K562 (cell line): Measurements from ENCODE around the gene DEFB124. TPM values are rescaled to one million over a fixed set of nuclear protein-coding genes. Genes with fewer than 3 reads are reported as not detected.

Experiments
- ATAC-seq: fragments of 200-7000 bp; cut with Tn5 transposase; 3 replicates; pipeline ENCODE4 v1.9.1; 2020; ENCODE audit warnings: moderate library complexity
- BruUV-seq: library from RNA; stranded (reverse); fragments of 400-500 nt; replicated peaks from 2 replicates; lab custom pipeline; 2021; lab: Mats Ljungman, UMichigan
- CTCF ChIA-PET: fragments of 300-600 bp; formaldehyde crosslinking; extraction: SDS; loops from one replicate; lab custom pipeline; 2021; ENCODE audit warnings: low intra/inter-chr PET ratio; lab: Yijun Ruan, JAX
- POLR2A ChIA-PET: fragments of 300-600, 350-650 bp; sonication (Branson Sonifier 250); formaldehyde crosslinking; extraction: SDS; loops from one replicate; lab custom pipeline; 2021; ENCODE audit warnings: antibody characterized with exemption, inconsistent platforms; lab: Yijun Ruan, JAX
- DNase-seq, 4 experiments: peaks; one replicate each; pipeline versions ENCODE4 v3.0.0 to v3.0.0-alpha.2; 2011 to 2018; ENCODE audit warnings: low spot score in 3 of 4, mixed read lengths in 3 of 4; ENCODE audit errors: extremely low read depth in 1 of 4
- FAIRE-seq: peaks from 2 replicates; lab custom pipeline; 2011; peaks lifted over from hg19 to GRCh38; lab: Jason Lieb, UNC
- H2AFZ ChIP-seq: 2 replicates; pipeline ENCODE4 v1.6.0; 2011; ENCODE audit warnings: low read depth, low read length, control low read depth, inconsistent platforms
- H3K27ac ChIP-seq: fragments of 200-600 bp; 3 replicates; pipeline ENCODE4 v1.8.0; 2011; ENCODE audit warnings: low read depth, mild to moderate bottlenecking, control low read depth, inconsistent platforms, low read length, moderate library complexity, mixed read lengths; ENCODE audit errors: extremely low read depth
- H3K27me3 ChIP-seq, 2 experiments: fragments of 300-600 bp in 1 of 2; 2 replicates in 1 of 2; 3 replicates in 1 of 2; pipeline versions ENCODE4 v1.6.0 to v1.8.0; 2011; ENCODE audit warnings: inconsistent platforms in 2 of 2, low read length in 2 of 2, mild to moderate bottlenecking in 1 of 2, mixed read lengths in 1 of 2, moderate library complexity in 1 of 2; ENCODE audit not compliant: control insufficient read depth in 2 of 2, insufficient read depth in 2 of 2
- H3K36me3 ChIP-seq: fragments of 300-600 bp; 3 replicates; pipeline ENCODE4 v1.8.0; 2011; ENCODE audit warnings: mild to moderate bottlenecking, low read length, inconsistent platforms; ENCODE audit not compliant: control insufficient read depth, insufficient read depth
- H3K4me1 ChIP-seq, 2 experiments: fragments of 200-600 bp in 1 of 2; replicated peaks in 1 of 2; 2 replicates in 1 of 2; 3 replicates in 1 of 2; pipeline versions ENCODE4 v1.5.1 to v1.8.0; 2011; ENCODE audit warnings: inconsistent platforms in 2 of 2, low read length in 2 of 2, mild to moderate bottlenecking in 1 of 2, mixed read lengths in 1 of 2, moderate library complexity in 1 of 2; ENCODE audit not compliant: control insufficient read depth in 2 of 2, insufficient read depth in 2 of 2
- H3K4me2 ChIP-seq: 2 replicates; pipeline ENCODE4 v1.6.1; 2011; ENCODE audit warnings: low read length, control low read depth, inconsistent platforms, mixed read lengths; ENCODE audit not compliant: insufficient read depth
- H3K4me3 ChIP-seq: fragments of 200-600 bp; sonication (generic), shearing (Covaris generic); 2 replicates; pipeline ENCODE4 v1.5.1; 2016; ENCODE audit warnings: control low read depth, inconsistent platforms
- H3K79me2 ChIP-seq: fragments of 200-600 bp; 3 replicates; pipeline ENCODE4 v1.8.0; 2011; ENCODE audit warnings: low read length, inconsistent platforms; ENCODE audit not compliant: control insufficient read depth, insufficient read depth
- H3K9ac ChIP-seq, 2 experiments: 2 replicates each; pipeline versions ENCODE4 v1.6.0 to v1.6.1; 2011; ENCODE audit warnings: low read depth in 2 of 2, low read length in 2 of 2, control low read depth in 1 of 2, inconsistent platforms in 1 of 2, mild to moderate bottlenecking in 1 of 2, mixed read lengths in 1 of 2; ENCODE audit not compliant: insufficient read depth in 1 of 2
- H3K9me1 ChIP-seq: one replicate; pipeline ENCODE4 v1.6.0; 2011; ENCODE audit warnings: inconsistent platforms, mild to moderate bottlenecking, low read length, moderate library complexity; ENCODE audit not compliant: control insufficient read depth, insufficient read depth
- H3K9me3 ChIP-seq: replicated peaks from 2 replicates; pipeline ENCODE4 v1.5.1; 2011; ENCODE audit warnings: low read depth, low read length, inconsistent platforms; ENCODE audit not compliant: control insufficient read depth, insufficient read depth
- H4K20me1 ChIP-seq: replicated peaks from 2 replicates; pipeline ENCODE4 v1.6.1; 2011; ENCODE audit warnings: low read length, inconsistent platforms, mixed read lengths; ENCODE audit not compliant: control insufficient read depth, insufficient read depth
- ILF3 ChIP-seq: fragments of 450-650 bp; IDR thresholded peaks from 2 replicates; pipeline ENCODE4 v1.6.1; 2018; ENCODE audit warnings: antibody characterized with exemption, mild to moderate bottlenecking, moderate library complexity, borderline replicate concordance
- KLF13 ChIP-seq: fragments of 450-650 bp; IDR thresholded peaks from 2 replicates; pipeline ENCODE4 v1.6.1; 2016; ENCODE audit warnings: missing genetic modification characterization, low read depth, mild to moderate bottlenecking, missing compliant biosample characterization, moderate library complexity, borderline replicate concordance
- NONO ChIP-seq, 2 experiments: fragments of 200-400 bp in 1 of 2; fragments of 450-650 bp in 1 of 2; formaldehyde crosslinking in 1 of 2; IDR thresholded peaks; 2 replicates each; pipeline ENCODE4 v1.6.1; 2017; ENCODE audit warnings: low read depth in 2 of 2, mild to moderate bottlenecking in 2 of 2, moderate library complexity in 2 of 2, low read length in 1 of 2
- NR3C1 ChIP-seq: sonication (generic); formaldehyde crosslinking; IDR thresholded peaks from 2 replicates; pipeline ENCODE4 v1.8.1; 2022; ENCODE audit warnings: missing genetic modification reagents
- RBM22 ChIP-seq: fragments of 200-400 bp; formaldehyde crosslinking; IDR thresholded peaks from 2 replicates; pipeline ENCODE4 v1.6.1; 2018; ENCODE audit warnings: low read length, low read depth; ENCODE audit not compliant: poor library complexity, severe bottlenecking
- TCF3 ChIP-seq: sonication (generic); formaldehyde crosslinking; IDR thresholded peaks from 2 replicates; pipeline ENCODE4 v1.4.0; 2020; ENCODE audit warnings: mild to moderate bottlenecking, missing genetic modification reagents
- ZNF134 ChIP-seq: fragments of 250-450 bp; sonication (Bioruptor Pico); conservative IDR thresholded peaks from 2 replicates; pipeline ENCODE4 v1.4.0; 2020
- ZNF316 ChIP-seq: fragments of 450-650 bp; IDR thresholded peaks from 2 replicates; pipeline ENCODE4 v1.6.1; 2016
- ZNF41 ChIP-seq: fragments of 250-450 bp; sonication (Bioruptor Pico); conservative IDR thresholded peaks from 2 replicates; pipeline ENCODE4 v1.4.0; 2020; ENCODE audit warnings: mild to moderate bottlenecking
- ZNF551 ChIP-seq: fragments of 250-450 bp; sonication (Bioruptor Pico); IDR thresholded peaks from 2 replicates; pipeline ENCODE4 v1.5.0; 2021; ENCODE audit warnings: mild to moderate bottlenecking, moderate library complexity
- ZNF76 ChIP-seq: fragments of 250-450 bp; sonication (Bioruptor Pico); IDR thresholded peaks from 2 replicates; pipeline ENCODE4 v1.4.0; 2020; ENCODE audit warnings: mild to moderate bottlenecking, moderate library complexity, borderline replicate concordance
- in situ Hi-C: fragments of 300-500 bp; cut with MboI; formaldehyde crosslinking; loops from 4 replicates; pipeline ENCODE4 v1.15.0; 2018; ENCODE audit warnings: inconsistent platforms, mixed read lengths
- intact Hi-C: fragments of 100-400 bp; cut with micrococcal nuclease; formaldehyde crosslinking; loops from 2 replicates; pipeline ENCODE4 v1.14.2; 2022
- polyA plus RNA-seq, 8 experiments: library from polyadenylated mRNA; depleted of rRNA in 4 of 8; stranded (reverse) in 5 of 8; unstranded in 3 of 8; fragments of >200 nt; fragmentation: Nextera tagmentation in 2 of 8; fragmentation: Illumina TruSeq in 1 of 8; extraction: Ambion mirVana in 2 of 8; extraction: Trizol in 1 of 8; gene quantifications; 2 replicates each; pipeline versions ENCODE4 v1.2.1 to v1.2.3, GENCODE V29; 2011 to 2014; ENCODE audit warnings: inconsistent platforms in 1 of 8, missing spikeins in 1 of 8
- total RNA-seq, 7 experiments: library from RNA; depleted of rRNA in 6 of 7; stranded (reverse); fragments of >200 nt in 6 of 7; fragmentation: Illumina TruSeq in 2 of 7; extraction: Trizol in 2 of 7; gene quantifications; 2 replicates each; pipeline versions ENCODE4 v1.2.1 to v1.2.3, GENCODE V29; 2011 to 2021; ENCODE audit warnings: low replicate concordance in 1 of 7
- TF ChIP-seq, protein P1 (sequence below): fragments of 250-450 bp; sonication (Bioruptor Pico); IDR thresholded peaks from 2 replicates; pipeline ENCODE4 v1.8.0; 2021; ENCODE audit warnings: mild to moderate bottlenecking, moderate library complexity
- TF ChIP-seq, protein P2 (sequence below), 3 experiments: fragments of 200-800 bp in 1 of 3; sonication (Bioruptor generic) in 1 of 3; sonication (generic) in 1 of 3; formaldehyde crosslinking in 1 of 3; IDR thresholded peaks; 2 replicates each; pipeline versions ENCODE4 v1.6.1 to v1.8.0; 2016 to 2022; ENCODE audit warnings: mild to moderate bottlenecking in 2 of 3, missing compliant biosample characterization in 2 of 3, missing genetic modification characterization in 2 of 3, missing genetic modification reagents in 1 of 3
- TF ChIP-seq, protein P3 (sequence below): sonication (generic); formaldehyde crosslinking; IDR thresholded peaks from 2 replicates; pipeline ENCODE4 v1.5.0; 2020; ENCODE audit warnings: missing genetic modification reagents
- TF ChIP-seq, protein P4 (sequence below): sonication (generic); formaldehyde crosslinking; IDR thresholded peaks from 2 replicates; pipeline ENCODE4 v1.4.0; 2020; ENCODE audit warnings: mild to moderate bottlenecking, missing genetic modification reagents

Gene DEFB124
- total and polyA plus RNA-seq, 9 of the 15 experiments (the other 6 are each of a cell fraction or from before 2014, with no cell fraction given), result not detected

DNA sequence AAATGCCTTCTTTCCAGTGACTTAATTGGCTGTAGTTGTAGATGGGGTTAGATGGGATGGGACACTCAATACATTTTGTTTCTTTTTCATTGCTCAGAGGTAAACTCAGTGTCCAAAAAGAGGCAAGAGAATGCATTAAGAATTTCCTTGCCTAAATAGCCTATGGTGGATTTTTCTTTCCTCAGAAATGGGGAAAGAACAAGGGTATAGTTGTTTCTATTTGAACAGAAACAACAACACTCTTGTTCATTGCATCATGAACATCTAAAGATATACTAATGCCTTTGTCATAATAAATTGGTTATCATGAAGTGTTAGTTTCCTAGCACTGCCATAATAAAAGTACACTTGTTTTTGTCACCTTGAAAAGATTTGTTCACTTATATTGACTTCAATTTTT lies 49.1 kb downstream of the DEFB124 start:
- Histone ChIP-seq H3K9me3 (no peaks in the 10 kb centered on the region), H3K79me2 (no peaks in the 10 kb centered on the region), H3K27me3 (peaks cover 0 to 2% of the 10 kb centered on the region in 2 experiments; a peak in 1 of 5 replicates), H3K36me3 (no peaks in the 10 kb centered on the region; the same call in 2 of the 3 replicates), H3K4me1 (no peaks in the 10 kb centered on the region), H3K9me1 (no peaks in the 10 kb centered on the region), H3K4me2 (no peak overlapping the region), H3K9ac (no peak overlapping the region), H4K20me1 (no peaks in the 10 kb centered on the region), H3K4me3 (no peak overlapping the region), H2AFZ (no peak overlapping the region), H3K27ac (no peak overlapping the region)
- ATAC-seq, result no peak
- BruUV-seq, result no TSS peak
- intact Hi-C loops, result no loop called here
- POLR2A ChIA-PET, result no interaction called here
- CTCF ChIA-PET, result no interaction called here
- FAIRE-seq, result no peak
- in situ Hi-C loops, result no loop called here
- TF ChIP-seq ZNF76 (CRISPR knock-in tag), result no peak
- TF ChIP-seq, protein P1, sequence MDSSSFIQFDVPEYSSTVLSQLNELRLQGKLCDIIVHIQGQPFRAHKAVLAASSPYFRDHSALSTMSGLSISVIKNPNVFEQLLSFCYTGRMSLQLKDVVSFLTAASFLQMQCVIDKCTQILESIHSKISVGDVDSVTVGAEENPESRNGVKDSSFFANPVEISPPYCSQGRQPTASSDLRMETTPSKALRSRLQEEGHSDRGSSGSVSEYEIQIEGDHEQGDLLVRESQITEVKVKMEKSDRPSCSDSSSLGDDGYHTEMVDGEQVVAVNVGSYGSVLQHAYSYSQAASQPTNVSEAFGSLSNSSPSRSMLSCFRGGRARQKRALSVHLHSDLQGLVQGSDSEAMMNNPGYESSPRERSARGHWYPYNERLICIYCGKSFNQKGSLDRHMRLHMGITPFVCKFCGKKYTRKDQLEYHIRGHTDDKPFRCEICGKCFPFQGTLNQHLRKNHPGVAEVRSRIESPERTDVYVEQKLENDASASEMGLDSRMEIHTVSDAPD (CRISPR knock-in tag), result no peak
- no peak for TF ChIP-seq NR3C1 (CRISPR knock-in tag)
- TF ChIP-seq ZNF551 (CRISPR knock-in tag), result no peak
- TF ChIP-seq, protein P2, sequence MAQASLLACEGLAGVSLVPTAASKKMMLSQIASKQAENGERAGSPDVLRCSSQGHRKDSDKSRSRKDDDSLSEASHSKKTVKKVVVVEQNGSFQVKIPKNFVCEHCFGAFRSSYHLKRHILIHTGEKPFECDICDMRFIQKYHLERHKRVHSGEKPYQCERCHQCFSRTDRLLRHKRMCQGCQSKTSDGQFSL (CRISPR knock-in tag; IDR thresholded peaks at IDR 0.05), result no peak
- TF ChIP-seq, protein P2 (tag; IDR thresholded peaks at IDR 0.05), result no peak
- TF ChIP-seq ZNF316, result no peak
- no peak for TF ChIP-seq NONO (IDR thresholded peaks at IDR 0.05; ENCODE audit: low read depth in 2 of 2, low read length in 1 of 2)
- no peak for TF ChIP-seq RBM22
- no peak for TF ChIP-seq ZNF134 (CRISPR knock-in tag)
- no peak for TF ChIP-seq ILF3
- TF ChIP-seq ZNF41 (CRISPR knock-in tag), result no peak
- TF ChIP-seq, protein P3, sequence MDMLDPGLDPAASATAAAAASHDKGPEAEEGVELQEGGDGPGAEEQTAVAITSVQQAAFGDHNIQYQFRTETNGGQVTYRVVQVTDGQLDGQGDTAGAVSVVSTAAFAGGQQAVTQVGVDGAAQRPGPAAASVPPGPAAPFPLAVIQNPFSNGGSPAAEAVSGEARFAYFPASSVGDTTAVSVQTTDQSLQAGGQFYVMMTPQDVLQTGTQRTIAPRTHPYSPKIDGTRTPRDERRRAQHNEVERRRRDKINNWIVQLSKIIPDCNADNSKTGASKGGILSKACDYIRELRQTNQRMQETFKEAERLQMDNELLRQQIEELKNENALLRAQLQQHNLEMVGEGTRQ (CRISPR knock-in tag), result no peak
- TF ChIP-seq, protein P4, sequence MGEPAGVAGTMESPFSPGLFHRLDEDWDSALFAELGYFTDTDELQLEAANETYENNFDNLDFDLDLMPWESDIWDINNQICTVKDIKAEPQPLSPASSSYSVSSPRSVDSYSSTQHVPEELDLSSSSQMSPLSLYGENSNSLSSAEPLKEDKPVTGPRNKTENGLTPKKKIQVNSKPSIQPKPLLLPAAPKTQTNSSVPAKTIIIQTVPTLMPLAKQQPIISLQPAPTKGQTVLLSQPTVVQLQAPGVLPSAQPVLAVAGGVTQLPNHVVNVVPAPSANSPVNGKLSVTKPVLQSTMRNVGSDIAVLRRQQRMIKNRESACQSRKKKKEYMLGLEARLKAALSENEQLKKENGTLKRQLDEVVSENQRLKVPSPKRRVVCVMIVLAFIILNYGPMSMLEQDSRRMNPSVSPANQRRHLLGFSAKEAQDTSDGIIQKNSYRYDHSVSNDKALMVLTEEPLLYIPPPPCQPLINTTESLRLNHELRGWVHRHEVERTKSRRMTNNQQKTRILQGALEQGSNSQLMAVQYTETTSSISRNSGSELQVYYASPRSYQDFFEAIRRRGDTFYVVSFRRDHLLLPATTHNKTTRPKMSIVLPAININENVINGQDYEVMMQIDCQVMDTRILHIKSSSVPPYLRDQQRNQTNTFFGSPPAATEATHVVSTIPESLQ, result no peak
- TF ChIP-seq KLF13 (tag), result no peak
- TF ChIP-seq TCF3, result no peak
- DNase-seq, result no peak
